Ishikawa (cell line): ENCODE results near the gene GET4.

Experiments
- CEBPB ChIP-seq: IDR thresholded peaks from 2 replicates; pipeline ENCODE4 v1.6.1; 2012
- CREB1 ChIP-seq: IDR thresholded peaks from 2 replicates; pipeline ENCODE4 v1.6.1; 2012; ENCODE audit warnings: low read depth
- EGR1 ChIP-seq: IDR thresholded peaks from 2 replicates; pipeline ENCODE4 v1.6.1; 2012
- EP300 ChIP-seq: IDR thresholded peaks from 2 replicates; pipeline ENCODE4 v1.6.1; 2012; ENCODE audit warnings: borderline replicate concordance
- FOXM1 ChIP-seq: IDR thresholded peaks from 2 replicates; pipeline ENCODE4 v1.6.1; 2012; ENCODE audit warnings: low read depth, borderline replicate concordance
- NFIC ChIP-seq: IDR thresholded peaks from 2 replicates; pipeline ENCODE4 v1.6.1; 2012
- RAD21 ChIP-seq: IDR thresholded peaks from 2 replicates; pipeline ENCODE4 v1.6.1; 2012; ENCODE audit warnings: low read depth
- TAF1 ChIP-seq: IDR thresholded peaks from 2 replicates; pipeline ENCODE4 v1.6.1; 2012; ENCODE audit warnings: low read depth, mild to moderate bottlenecking
- TCF12 ChIP-seq: IDR thresholded peaks from 2 replicates; pipeline ENCODE4 v1.6.1; 2012; ENCODE audit warnings: low read depth
- TEAD4 ChIP-seq: IDR thresholded peaks from 2 replicates; pipeline ENCODE4 v1.6.1; 2012
- USF1 ChIP-seq: IDR thresholded peaks from 2 replicates; pipeline ENCODE4 v1.6.1; 2012
- YY1 ChIP-seq: IDR thresholded peaks from 2 replicates; pipeline ENCODE4 v1.6.1; 2012; ENCODE audit warnings: low read depth
- ZBTB7A ChIP-seq: IDR thresholded peaks from 2 replicates; pipeline ENCODE4 v1.6.1; 2012; ENCODE audit warnings: low read depth
- TF ChIP-seq, protein P1 (sequence below): IDR thresholded peaks from 2 replicates; pipeline ENCODE4 v1.6.1; 2012
- TF ChIP-seq, protein P2 (sequence below): IDR thresholded peaks from 2 replicates; pipeline ENCODE4 v1.6.1; 2012; ENCODE audit warnings: low read depth, mild to moderate bottlenecking

The GET4 gene

DNA sequence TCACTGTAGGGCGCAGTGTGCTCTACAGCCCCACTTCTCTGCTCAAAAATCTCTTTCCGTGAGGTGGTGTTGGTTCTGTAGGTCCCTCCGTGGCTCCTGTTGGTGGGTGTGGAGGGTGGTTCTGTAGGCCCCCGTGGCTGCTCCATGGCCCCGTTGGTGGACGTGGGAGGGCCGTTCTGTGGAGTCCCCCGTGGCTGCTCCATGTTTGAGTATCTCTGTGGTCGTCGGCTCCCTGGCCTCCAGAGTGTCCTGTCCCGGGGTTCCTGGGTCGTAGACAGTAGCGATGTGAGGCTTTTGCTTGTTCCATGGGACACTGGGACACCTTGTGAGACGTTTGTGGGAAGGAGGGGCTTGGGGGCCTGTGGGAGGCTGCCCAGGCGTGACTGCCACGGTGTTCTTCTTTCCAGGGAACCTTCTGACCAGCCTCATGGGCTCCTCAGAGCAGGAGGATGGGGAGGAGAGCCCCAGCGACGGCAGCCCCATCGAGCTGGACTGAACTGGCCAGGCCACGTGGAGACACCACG lies 18.6 kb downstream of the GET4 start:
- no peak for TF ChIP-seq YY1
- no peak for TF ChIP-seq FOXM1
- TF ChIP-seq, protein P1, sequence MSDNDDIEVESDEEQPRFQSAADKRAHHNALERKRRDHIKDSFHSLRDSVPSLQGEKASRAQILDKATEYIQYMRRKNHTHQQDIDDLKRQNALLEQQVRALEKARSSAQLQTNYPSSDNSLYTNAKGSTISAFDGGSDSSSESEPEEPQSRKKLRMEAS = no peak
- no peak for TF ChIP-seq USF1
- no peak for TF ChIP-seq RAD21
- TF ChIP-seq NFIC = no peak
- no peak for TF ChIP-seq TAF1
- TF ChIP-seq EGR1 = no peak
- TF ChIP-seq CREB1 = no peak
- TF ChIP-seq EP300 = no peak
- TF ChIP-seq, protein P2, sequence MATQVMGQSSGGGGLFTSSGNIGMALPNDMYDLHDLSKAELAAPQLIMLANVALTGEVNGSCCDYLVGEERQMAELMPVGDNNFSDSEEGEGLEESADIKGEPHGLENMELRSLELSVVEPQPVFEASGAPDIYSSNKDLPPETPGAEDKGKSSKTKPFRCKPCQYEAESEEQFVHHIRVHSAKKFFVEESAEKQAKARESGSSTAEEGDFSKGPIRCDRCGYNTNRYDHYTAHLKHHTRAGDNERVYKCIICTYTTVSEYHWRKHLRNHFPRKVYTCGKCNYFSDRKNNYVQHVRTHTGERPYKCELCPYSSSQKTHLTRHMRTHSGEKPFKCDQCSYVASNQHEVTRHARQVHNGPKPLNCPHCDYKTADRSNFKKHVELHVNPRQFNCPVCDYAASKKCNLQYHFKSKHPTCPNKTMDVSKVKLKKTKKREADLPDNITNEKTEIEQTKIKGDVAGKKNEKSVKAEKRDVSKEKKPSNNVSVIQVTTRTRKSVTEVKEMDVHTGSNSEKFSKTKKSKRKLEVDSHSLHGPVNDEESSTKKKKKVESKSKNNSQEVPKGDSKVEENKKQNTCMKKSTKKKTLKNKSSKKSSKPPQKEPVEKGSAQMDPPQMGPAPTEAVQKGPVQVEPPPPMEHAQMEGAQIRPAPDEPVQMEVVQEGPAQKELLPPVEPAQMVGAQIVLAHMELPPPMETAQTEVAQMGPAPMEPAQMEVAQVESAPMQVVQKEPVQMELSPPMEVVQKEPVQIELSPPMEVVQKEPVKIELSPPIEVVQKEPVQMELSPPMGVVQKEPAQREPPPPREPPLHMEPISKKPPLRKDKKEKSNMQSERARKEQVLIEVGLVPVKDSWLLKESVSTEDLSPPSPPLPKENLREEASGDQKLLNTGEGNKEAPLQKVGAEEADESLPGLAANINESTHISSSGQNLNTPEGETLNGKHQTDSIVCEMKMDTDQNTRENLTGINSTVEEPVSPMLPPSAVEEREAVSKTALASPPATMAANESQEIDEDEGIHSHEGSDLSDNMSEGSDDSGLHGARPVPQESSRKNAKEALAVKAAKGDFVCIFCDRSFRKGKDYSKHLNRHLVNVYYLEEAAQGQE = no peak
- no peak for TF ChIP-seq CEBPB
- no peak for TF ChIP-seq TEAD4
- no peak for TF ChIP-seq TCF12
- TF ChIP-seq ZBTB7A = no peak

GRCh38 chr7:895451-896052 lies 19.2 kb downstream of the GET4 start:
- TF ChIP-seq ZBTB7A (no peak), CREB1 (no peak), CEBPB (no peak), RAD21 (no peak), YY1 (no peak), EP300 (no peak), TEAD4 (no peak), TCF12 (no peak), FOXM1 (no peak), TAF1 (no peak)

GRCh38 chr7:896346-897075 lies 20.2 kb downstream of the GET4 start:
- TF ChIP-seq, protein P2 = peak; percentile 68
- no peak for TF ChIP-seq FOXM1

- no peak for TF ChIP-seq NFIC
- TF ChIP-seq TEAD4 = no peak
- no peak for TF ChIP-seq FOXM1
- TF ChIP-seq ZBTB7A = no peak
- TF ChIP-seq, protein P1 = no peak
- TF ChIP-seq, protein P2 = no peak
- no peak for TF ChIP-seq USF1
- no peak for TF ChIP-seq EP300
- no peak for TF ChIP-seq RAD21
- no peak for TF ChIP-seq YY1
- TF ChIP-seq TCF12 = no peak
- TF ChIP-seq CREB1 = no peak
- TF ChIP-seq CEBPB = no peak
- TF ChIP-seq TAF1 = no peak
- no peak for TF ChIP-seq EGR1
Measured at GRCh38 chr7:897086-897485, 20.7 kb downstream of the GET4 start.
